Stimulated activated CD8-positive, alpha-beta memory T cell treated with anti-CD3 and anti-CD28 coated beads, Interleukin-7, amount 100 ng/mL, for 48 hours (primary cell): ENCODE data around the gene FREM2.

Experiments
- DNase-seq, 2 donors: peaks; one replicate each; pipeline ENCODE4 v3.0.0-alpha.2; 2020; ENCODE audit warnings: low read depth in 1 of 2; ENCODE audit errors: extremely low read depth in 1 of 2

Gene FREM2

GRCh38 chr13:38758277-38758676 is 71.4 kb downstream of the FREM2 start:
- DNase-seq, result no peak

GRCh38 chr13:38759390-38759789 is 72.5 kb downstream of the FREM2 start:
- DNase-seq, result no peak

GRCh38 chr13:38763446-38764381 is 76.8 kb downstream of the FREM2 start:
- DNase-seq, result no peak

GRCh38 chr13:38766799-38767198 is 79.9 kb downstream of the FREM2 start:
- no peak for DNase-seq

- DNase-seq, result no peak
Measured at GRCh38 chr13:38767506-38768265, 80.8 kb downstream of the FREM2 start.

- DNase-seq, result no peak
Measured at GRCh38 chr13:38769526-38769925, 82.6 kb downstream of the FREM2 start.

- no peak for DNase-seq
Measured at GRCh38 chr13:38775085-38775484, 88.2 kb downstream of the FREM2 start.

- no peak for DNase-seq
Measured at GRCh38 chr13:38777347-38778119, 90.7 kb downstream of the FREM2 start.

- DNase-seq, result no peak
Measured at GRCh38 chr13:38781539-38781938, 94.7 kb downstream of the FREM2 start.

- DNase-seq, result no peak
Measured at GRCh38 chr13:38784036-38784880, 97.4 kb downstream of the FREM2 start.

GRCh38 chr13:38785042-38785441 is 98.2 kb downstream of the FREM2 start:
- no peak for DNase-seq

GRCh38 chr13:38785490-38785889 is 98.6 kb downstream of the FREM2 start:
- DNase-seq, result no peak

- DNase-seq, result no peak
Measured at GRCh38 chr13:38787550-38787949, 100.7 kb downstream of the FREM2 start.

GRCh38 chr13:38796890-38797289 is 110.0 kb downstream of the FREM2 start:
- DNase-seq, result no peak

GRCh38 chr13:38803531-38803930 is 116.7 kb downstream of the FREM2 start:
- DNase-seq, result no peak

GRCh38 chr13:38804061-38804460 is 117.2 kb downstream of the FREM2 start:
- no peak for DNase-seq

GRCh38 chr13:38804536-38804935 is 117.7 kb downstream of the FREM2 start:
- DNase-seq, result no peak

GRCh38 chr13:38814331-38814730 is 127.5 kb downstream of the FREM2 start:
- no peak for DNase-seq

- DNase-seq, result no peak
Measured at GRCh38 chr13:38819053-38819452, 132.2 kb downstream of the FREM2 start.

- no peak for DNase-seq
Measured at GRCh38 chr13:38819596-38819995, 132.7 kb downstream of the FREM2 start.
